Endometrium (tissue), 2 donors: ENCODE data around the gene SPINK6.

ENCODE experiments used
- FAIRE-seq: peaks from 2 replicates; lab custom pipeline; 2012; peaks lifted over from hg19 to GRCh38; lab: Jason Lieb, UNC
- donor health status: control.
- donor health status: control.

The SPINK6 gene, protein sequence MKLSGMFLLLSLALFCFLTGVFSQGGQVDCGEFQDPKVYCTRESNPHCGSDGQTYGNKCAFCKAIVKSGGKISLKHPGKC

DNA sequence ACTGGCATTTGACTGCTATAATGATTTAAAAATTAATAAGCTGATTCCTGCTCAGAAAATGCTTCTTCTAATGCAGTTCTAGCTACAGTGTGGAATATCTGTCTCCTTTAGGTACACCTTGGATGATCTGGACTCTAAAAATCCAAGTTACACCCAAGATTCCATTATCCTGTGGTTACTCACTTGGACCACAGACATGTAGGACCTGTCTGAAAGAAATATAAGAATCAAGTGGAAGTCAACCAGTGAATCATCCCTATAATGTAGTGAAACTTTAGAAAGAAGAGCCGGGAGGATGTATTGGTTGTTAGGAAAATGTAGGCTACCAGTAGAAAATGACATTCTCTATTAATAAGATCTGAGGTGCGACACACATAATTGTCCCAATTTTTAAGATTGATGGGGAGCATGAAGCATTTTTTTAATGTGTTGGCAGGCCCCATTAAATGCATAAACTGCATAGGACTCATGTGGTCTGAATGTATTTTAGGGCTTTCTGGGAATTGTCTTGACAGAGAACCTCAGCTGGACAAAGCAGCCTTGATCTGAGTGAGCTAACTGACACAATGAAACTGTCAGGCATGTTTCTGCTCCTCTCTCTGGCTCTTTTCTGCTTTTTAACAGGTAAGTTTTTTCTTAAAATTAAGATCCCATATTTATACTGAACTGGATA lies at the start of gene SPINK6:
SPINK6 (plus strand) TSS at position 512 of the 673 bp plus-strand sequence; CDS start at position 567, 55 bp downstream.
- no peak for FAIRE-seq

DNA sequence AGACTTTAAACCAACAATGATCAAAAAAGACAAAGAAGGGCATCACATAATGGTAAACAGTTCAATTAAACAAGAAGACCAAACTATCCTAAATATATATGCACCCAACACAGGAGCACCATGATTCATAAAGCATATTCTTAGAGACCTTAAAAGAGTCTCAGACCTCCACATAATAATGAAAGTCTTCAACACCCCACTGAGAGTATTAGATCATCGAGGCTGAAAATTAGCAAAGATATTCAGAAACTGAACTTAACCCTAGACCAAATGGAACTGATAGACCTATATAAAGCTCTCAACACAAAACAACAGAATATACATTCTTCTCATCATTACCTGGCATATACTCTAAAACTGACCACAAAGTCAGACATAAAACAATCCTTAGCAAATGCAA lies 46.2 kb upstream of the SPINK6 start:
- FAIRE-seq, result no peak

DNA sequence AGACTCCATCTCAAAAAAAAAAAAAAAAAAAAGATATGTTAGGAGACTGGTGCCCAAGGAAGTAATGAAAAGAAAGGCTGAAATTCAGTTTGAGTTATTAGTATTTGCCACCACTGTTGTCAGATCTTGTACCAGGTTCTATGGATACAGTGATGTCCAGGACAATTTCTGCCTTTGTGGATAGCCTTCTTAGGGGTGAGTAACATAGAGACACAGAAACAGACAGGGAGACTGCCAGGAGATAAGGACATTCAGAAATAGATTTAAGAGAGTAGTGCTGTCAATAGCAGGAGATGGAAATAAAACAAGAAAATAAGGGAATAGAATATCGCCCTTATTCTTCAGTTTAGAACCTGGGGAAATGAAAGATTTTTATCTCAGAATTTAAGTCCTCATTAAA lies 40.8 kb upstream of the SPINK6 start:
- no peak for FAIRE-seq

DNA sequence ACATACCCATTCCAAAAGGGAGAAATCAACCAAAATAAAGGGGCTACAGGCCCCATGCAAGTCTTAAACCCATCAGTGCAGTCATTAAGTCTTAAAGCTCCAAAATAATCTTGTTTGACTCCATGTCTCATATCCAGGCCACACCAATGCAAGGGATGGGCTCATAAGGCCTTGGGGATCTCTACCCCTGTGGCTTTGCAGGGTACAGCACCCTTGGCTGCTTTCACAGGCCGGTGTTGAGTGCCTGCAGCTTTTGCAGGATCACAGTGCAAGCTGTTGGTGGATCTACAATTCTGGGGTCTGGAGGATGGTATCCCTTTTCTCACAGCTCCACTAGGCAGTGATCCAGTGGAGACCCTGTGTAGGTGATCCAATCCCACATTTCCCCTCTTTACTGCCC lies 39.5 kb upstream of the SPINK6 start:
- no peak for FAIRE-seq

DNA sequence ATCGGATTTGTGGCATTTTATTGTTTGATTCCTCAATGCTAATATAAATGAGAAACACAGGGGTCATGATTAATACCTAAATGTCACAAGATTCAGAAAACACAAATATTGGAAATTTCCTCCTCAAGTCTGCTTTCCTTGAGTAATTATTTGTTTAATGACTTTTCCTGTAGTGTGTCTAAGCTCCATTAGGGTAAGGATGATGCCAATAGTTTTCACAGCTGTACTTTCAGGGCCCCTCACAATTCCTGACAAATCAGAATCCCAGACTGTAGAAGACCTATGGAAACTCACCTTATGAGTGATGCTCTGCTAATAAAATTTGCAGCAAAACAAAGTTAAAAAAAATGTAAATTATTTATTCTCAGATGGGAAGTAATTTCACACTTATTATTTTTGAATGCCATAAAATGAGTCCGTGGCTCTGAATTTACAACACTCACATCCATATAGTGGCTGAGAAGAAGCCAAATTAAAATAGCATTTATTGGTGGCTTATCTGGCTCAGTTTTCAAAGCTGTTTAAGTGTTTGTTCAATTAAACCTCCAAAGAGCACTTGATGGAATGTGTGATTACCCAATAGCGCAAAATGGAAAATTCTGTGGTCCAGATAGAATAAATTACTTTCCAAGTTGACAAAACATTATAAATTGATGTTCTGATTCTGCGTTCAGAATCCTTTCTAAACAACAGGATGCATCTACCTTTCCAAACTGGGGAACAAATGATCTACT lies 36.1 kb upstream of the SPINK6 start:
- FAIRE-seq, result no peak

DNA sequence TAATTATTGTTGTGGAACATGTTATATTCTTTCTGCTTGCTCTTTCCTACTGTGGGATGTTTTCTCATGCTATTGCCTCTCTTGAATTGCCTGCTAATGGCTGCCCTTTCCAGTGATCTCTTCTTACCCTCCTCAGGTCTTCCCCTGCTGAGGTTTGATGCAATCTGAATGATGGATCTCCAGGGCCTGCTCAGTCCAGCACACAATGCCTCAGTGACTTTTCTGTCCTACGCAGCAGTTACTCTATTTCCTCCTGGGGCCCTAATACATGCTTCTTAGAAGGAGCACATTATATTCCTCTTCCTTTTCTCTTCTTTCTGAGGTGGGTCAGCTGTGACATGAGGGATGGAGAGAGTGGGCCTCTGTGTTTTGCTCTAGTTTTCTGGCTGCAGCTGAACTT lies 34.6 kb upstream of the SPINK6 start, which contains the start of gene SPINK14:
SPINK14 (plus strand) TSS at position 301 of the 400 bp plus-strand sequence. CDS start 1,187 bp downstream, outside the sequence.
- no peak for FAIRE-seq

DNA sequence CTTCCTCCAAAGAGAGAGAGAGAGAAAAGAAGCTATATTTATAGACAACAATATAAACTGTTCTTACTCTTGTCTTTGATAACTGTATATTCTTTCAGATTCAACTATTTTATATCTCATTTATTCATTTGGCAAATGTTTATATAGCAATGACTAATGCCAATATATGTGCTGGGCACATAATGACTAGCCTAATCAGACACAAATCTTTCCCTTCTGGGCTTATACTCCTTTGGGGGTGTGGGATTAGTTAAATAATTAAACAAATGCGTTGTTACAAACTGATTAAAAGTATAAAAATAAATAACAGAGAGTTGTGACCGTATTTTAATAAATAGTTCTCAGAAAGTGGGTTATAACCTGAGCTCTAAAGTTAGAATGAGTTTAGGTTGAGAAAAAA lies 30.5 kb upstream of the SPINK6 start:
- no peak for FAIRE-seq

DNA sequence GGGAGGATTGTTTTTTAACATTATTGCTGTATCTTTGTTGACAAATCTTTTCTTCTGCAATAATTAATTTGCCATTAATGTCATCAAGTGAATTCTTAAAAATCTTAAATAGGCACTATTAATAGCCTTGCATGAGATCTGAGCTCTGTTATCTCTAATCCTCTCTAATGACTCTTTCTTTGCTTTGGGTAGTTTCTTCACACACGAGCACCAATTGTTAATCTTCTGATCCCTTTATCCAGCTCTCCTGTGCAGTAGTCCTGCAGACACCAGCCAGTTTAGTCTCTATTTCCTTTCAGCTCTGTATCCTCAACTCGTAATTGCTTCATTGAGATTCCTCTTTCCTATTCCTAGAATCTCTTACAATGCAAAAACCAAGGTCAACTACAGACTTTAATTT lies 26.4 kb upstream of the SPINK6 start:
- FAIRE-seq, result no peak

DNA sequence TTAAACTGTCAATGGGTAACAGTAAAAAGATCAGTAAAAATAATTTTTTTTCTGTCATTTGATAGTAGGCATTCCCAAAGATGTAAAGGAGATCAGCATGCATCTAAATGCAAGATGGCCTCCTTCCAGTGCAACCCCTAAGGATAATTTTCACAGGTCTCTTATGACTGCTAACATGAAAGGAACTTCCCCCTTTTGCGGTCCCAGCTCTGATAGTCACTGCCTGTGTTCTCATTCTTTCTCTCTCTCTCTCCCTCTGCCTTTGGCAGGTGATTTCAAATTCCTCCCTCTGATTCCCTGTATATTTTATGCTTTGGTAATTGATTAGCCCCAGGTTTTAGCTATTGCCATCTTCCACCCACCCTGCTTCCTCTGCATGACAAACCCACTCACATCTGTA lies 25.6 kb upstream of the SPINK6 start:
- FAIRE-seq, result no peak

DNA sequence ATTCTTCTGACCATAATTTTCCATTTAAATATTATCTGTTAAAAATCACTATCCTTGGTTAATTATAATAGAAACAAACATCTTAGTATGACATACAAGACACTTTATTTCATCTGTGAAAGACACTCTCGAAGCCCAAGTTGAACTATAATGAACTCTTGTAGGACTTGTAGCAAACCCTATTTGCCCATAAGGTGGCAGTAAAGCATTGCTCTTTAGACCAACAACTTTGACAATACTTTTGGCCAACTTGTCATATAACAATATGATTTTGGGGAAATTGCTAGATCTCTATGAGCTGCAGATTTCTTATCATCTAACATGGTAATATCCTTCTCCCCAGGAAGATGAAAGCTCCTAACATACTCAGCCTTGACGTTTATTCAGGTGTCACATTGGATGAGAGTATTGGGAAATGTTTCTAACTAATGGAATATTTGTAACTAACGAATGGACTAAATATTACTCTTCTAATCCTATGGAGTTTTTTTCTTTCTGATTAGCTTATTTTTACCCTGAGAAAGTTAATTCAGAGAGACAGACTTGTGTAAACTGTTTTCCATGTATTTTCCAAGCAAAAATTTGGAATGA lies 23.5 kb upstream of the SPINK6 start:
- peak; percentile 82 for FAIRE-seq

DNA sequence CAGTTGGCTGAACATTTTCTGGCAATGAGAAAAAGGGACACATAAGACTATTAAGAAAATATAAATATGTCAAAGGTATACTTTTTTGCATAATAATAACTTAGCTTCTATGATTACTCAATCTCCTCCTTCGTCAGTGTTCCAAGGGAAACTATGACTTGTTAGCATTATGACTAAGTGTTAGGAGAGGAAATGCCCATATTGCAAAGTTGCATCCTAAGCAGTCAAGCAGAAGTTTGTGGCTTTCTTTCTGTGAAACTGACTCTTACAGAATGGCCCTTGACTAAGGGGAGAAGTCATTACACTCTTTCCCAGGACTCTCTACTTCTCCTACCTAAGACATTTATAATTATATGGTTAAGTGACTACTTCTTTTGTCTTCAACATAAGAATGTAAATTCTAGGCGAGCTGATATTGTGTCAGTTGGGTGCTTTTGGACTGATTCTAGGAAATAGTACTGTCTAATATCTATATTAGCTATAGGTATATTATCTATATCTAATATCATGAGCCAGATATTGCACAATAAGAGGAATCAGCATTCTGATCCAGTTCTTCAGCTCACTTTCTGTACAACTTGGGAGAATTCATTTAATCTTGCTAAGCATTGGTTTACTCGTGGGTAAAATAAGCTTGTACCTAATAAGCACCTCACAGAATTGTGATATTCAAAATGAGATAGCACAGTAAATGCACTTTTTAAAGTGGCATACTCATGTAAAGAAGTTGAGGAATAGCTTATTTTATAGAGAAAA lies 16.4 kb upstream of the SPINK6 start:
- FAIRE-seq, result no peak

DNA sequence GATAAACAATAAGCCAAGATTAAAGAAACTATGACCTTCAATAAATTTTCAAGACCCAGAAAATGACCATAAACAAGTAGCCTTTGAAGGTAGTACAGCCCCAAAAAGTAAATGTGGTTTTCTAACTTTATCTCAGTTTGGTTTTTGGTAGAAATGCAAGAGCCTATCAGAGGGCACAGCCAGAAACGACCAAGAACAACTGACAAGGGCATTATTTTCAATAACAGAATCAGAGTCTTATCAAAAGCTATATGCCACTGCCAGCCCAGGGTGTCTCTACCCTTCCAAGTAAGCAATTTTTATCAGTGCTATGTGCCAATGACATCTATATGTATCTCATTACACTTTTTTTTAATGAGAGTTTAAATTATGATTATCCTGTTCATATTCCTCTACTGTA lies 11.8 kb upstream of the SPINK6 start:
- no peak for FAIRE-seq

DNA sequence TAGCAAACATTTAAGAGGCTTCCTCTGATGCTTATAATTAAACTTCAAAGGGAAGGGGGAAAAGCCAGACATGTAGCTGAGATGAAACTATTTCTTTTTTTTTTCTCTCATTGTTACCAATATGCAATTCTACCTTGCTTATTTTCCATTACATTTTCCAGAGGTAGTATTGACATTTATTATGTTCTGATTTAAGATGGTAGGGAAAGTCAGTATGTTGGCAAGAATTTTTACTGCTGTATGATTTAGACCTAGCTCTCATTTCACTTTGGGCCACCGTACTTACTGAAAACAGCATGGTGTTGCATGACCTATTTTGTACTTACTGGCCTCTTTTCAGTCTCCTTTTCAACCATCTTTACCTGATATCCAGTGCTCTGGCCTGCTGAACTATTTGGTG lies 9.6 kb upstream of the SPINK6 start:
- no peak for FAIRE-seq

DNA sequence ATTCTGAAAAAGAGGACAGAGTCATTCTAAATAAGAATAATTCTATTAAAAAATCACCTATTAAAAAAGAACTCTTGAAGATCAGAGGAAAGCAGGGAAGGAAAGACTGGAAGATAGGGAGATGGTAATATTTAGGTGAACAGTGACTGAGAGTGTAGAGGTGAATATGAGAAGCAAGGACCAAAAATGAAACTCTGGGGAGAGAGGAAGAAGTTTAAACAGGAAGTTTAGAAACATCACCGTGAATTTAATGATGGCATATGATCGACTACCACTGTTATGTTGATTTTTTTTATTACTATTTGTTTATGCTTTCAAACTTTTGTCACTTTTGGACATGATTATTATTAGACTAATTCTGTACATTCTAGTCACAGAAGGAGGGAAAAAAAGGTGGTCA lies 1.7 kb upstream of the SPINK6 start:
- no peak for FAIRE-seq

DNA sequence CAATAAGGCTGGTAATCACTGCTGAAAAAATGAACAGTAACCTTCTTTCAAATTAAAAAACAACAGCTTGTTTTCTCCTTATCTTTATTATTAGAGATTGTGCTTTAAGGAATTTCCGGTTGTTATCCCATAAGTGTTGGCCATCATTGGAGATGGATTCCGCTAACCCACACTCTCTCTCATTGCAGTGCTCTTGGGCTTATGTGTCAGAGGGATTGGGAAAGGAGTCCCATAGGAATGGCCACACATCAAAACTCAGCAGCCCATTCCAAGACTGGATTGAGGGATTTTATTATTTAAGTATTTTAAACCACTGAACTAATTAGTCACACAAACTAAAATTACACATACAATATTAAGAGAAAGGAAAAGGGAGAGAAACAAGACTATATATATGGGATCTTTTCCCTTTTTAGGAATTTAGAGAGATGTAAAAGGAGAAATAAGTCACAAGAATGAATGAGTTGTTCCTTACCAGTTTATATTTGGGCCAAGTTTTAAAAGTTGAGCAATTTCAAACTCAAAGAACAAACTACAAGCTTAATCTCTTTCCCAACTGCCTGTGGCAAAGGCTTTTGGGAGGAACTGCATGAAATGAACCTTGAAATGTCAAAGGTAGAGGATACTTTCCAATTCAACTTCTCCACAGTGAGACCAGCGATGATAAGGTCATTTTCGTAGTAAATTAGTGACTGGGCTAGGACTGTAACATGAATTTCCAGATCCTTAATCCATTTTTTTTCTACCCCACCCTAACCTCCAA lies 2.4 kb downstream of the SPINK6 start:
- no peak for FAIRE-seq

DNA sequence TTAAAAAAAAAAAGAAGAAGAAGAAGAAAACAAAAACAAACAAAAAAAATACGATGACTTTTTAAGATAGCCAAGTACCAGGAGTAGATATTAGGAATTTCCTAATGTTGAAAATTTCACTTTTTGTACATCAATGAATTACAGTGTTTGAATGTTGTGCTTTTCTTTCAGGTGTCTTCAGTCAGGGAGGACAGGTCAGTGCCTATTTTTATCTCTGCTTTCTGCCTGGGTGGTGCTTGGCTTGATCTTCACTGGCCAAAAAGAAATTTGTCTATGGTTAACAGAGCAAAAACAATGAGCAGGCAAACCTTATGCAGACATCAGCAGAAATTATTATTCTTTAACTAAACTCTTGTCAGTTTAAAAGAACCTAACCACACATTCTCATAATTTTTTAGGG lies 3.0 kb downstream of the SPINK6 start:
- no peak for FAIRE-seq

DNA sequence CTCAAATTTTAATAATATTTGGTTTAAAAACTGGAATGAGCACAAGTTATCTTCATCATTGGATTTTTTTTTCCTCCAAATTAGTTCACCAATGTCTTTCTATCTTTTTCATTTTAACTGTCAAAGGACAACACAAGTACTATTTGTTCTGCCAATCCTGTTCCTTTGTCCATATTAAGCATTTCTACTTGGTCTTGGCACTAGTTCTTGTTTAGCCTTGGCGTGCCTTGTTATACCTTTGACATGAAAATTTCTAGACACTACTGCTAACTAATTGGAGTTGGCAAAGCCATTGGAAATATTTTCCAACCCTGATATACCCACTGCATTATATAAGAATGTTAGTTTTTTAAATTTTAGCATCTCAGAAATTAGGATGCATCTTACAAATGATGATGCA lies 3.8 kb downstream of the SPINK6 start:
- no peak for FAIRE-seq

DNA sequence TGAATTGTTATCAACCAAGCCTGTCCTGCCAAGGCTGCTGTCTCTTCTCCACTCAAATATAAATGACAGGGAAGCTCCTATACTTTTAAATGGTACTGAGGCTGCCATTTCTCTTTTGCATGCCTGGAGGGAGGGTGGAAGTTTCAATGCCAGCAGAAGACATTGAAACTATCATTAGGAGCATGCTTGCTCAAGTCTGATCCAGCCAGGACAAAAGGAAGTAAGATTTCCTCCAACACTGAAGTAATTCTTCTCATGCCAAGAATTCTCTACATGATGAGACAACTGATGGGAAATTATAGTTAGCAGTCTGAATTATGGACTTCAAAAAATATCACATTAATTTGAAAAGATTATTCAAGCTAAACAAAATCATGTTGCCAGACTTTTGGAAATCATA lies 5.4 kb downstream of the SPINK6 start:
- FAIRE-seq, result no peak

DNA sequence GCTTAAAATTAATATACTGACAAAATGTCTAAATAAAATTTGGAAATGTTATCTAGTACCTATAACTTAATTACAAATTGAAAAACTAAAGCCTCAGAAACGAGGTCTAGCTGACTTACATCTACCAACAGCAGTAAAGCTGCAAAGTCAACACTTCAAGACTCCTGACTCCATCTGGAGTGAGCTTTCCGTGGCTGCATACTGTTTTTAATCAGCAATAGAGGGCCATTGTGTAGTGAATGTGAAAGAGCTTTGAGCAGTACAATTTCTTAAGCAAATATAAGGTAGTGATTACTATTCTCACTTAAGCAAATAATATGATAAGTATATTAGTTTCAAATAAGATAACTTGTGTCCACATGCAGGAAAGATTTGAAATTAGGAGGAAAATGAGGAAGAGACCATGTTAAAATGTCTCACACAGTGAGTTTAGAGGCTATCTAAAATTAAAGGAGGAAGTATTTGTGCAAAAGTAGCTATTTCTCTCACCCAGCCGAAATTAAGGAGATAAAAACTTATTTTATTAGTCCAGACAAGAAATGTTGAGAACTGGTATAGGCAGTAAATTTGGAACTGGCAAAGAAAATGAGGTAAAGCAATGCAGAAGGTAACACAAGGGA lies 6.4 kb downstream of the SPINK6 start:
- FAIRE-seq, result no peak

DNA sequence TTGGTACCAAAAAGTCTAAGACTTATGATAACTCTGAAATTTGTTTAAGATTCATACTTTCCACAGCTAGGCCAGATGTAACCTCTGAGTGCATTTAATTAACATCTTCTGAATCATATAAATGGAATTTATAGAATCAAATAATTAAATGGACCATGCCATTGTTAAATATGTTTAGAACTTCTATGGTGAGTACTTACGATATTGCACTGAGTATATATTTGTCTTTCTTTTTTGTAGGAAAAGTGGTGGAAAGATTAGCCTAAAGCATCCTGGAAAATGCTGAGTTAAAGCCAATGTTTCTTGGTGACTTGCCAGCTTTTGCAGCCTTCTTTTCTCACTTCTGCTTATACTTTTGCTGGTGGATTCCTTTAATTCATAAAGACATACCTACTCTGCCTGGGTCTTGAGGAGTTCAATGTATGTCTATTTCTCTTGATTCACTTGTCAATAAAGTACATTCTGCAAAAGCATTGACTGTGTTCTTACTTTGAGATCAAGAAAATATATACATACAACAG lies 11.9 kb downstream of the SPINK6 start:
- no peak for FAIRE-seq

DNA sequence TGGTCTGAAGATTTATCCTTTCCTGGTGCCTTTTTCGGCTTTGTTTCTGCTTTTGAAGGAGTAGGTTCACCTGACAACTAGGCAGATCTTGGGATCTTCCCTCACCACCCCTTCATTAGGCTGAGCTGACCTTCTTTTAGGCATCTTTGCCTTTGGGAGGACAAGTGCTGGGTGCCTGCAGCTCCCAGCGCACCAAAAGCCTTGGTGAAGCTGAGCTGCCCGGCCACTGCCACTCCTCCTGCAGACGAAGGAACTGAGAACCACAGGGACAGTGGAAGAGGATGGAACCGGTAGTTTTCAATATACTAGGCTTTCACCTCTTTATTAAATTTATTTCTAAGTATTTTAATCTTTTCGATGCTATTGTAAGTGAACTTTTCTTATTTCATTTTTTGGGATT lies 18.7 kb downstream of the SPINK6 start:
- FAIRE-seq, result no peak
